HCT116 (cell line): Measurements from ENCODE around the gene GCLC. TPM values are rescaled to one million over a fixed set of nuclear protein-coding genes. Genes with fewer than 3 reads are reported as not detected.

Source experiments
- ATAC-seq: fragments of 200-7000 bp; cut with Tn5 transposase; 2 replicates; pipeline ENCODE4 v1.9.1; 2020; ENCODE audit warnings: mild to moderate bottlenecking, moderate library complexity
- BruUV-seq: library from RNA; stranded (reverse); fragments of 400-500 nt; replicated peaks from 2 replicates; lab custom pipeline; 2021; lab: Mats Ljungman, UMichigan
- CTCF ChIA-PET: fragments of 300-600 bp; sonication (Branson Sonifier 250); formaldehyde crosslinking; loops from one replicate; lab custom pipeline; 2021; ENCODE audit warnings: antibody characterized with exemption; lab: Charles Lee
- POLR2A ChIA-PET: fragments of 300-600, 350-600 bp; sonication (Branson Sonifier 250); formaldehyde crosslinking; loops from one replicate; lab custom pipeline; 2021; ENCODE audit warnings: antibody characterized with exemption; lab: Charles Lee
- RAD21 ChIA-PET, 2 experiments: fragments of 300-600 bp; sonication (Branson Sonifier 250); formaldehyde crosslinking; loops; one replicate each; lab custom pipeline; 2023; ENCODE audit warnings: low total read pairs in 2 of 2; ENCODE audit not compliant: uncharacterized antibody in 2 of 2, unreplicated experiment in 2 of 2, low non-redundant PET in 1 of 2; lab: Charles Lee
- DNase-seq: peaks from one replicate; pipeline ENCODE4 v3.0.0-alpha.2; 2010; ENCODE audit warnings: low read depth, low spot score
- H2AFZ ChIP-seq: fragments of 200-600 bp; shearing (Covaris generic), sonication (generic); 2 replicates; pipeline ENCODE4 v1.6.1; 2017; ENCODE audit warnings: low read depth, mixed run types, mixed read lengths, antibody characterized with exemption, low read length; ENCODE audit not compliant: poor library complexity, severe bottlenecking
- H3K27ac ChIP-seq: 2 replicates; pipeline ENCODE4 v1.5.1; 2012; ENCODE audit warnings: low read depth, low read length
- H3K27me3 ChIP-seq: fragments of 200-600 bp; sonication (generic); 2 replicates; pipeline ENCODE4 v1.6.1; 2016; ENCODE audit warnings: mixed run types, low read length, mixed read lengths; ENCODE audit not compliant: insufficient read depth
- H3K36me3 ChIP-seq, 2 experiments: fragments of 200-500 bp in 1 of 2; fragments of 200-600 bp in 1 of 2; sonication (Bioruptor generic) in 1 of 2; sonication (generic) in 1 of 2; 2 replicates each; pipeline versions ENCODE4 v1.5.1 to v1.6.1; 2014 to 2016; ENCODE audit warnings: low read length in 2 of 2, inconsistent platforms in 1 of 2, mixed read lengths in 1 of 2, mixed run types in 1 of 2; ENCODE audit not compliant: insufficient read depth in 2 of 2, control insufficient read depth in 1 of 2
- H3K4me1 ChIP-seq, 2 experiments: fragments of 200-600 bp in 1 of 2; sonication (generic) in 1 of 2; 2 replicates each; pipeline versions ENCODE4 v1.5.1 to v1.6.1; 2012 to 2017; ENCODE audit warnings: low read length in 2 of 2, inconsistent platforms in 1 of 2, mild to moderate bottlenecking in 1 of 2, mixed read lengths in 1 of 2, mixed run types in 1 of 2, moderate library complexity in 1 of 2; ENCODE audit not compliant: insufficient read depth in 2 of 2, control insufficient read depth in 1 of 2
- H3K4me2 ChIP-seq: fragments of 200-600 bp; sonication (generic); 2 replicates; pipeline ENCODE4 v1.6.1; 2017; ENCODE audit warnings: mixed run types, low read length, mixed read lengths
- H3K4me3 ChIP-seq, 2 experiments: fragments of 200-600 bp in 1 of 2; sonication (generic) in 1 of 2; replicated peaks in 1 of 2; 2 replicates each; pipeline ENCODE4 v1.5.1; 2011 to 2016; ENCODE audit warnings: low read length in 2 of 2, control low read depth in 1 of 2, low read depth in 1 of 2, mild to moderate bottlenecking in 1 of 2, mixed read lengths in 1 of 2, mixed run types in 1 of 2
- H3K79me2 ChIP-seq: fragments of 200-600 bp; sonication (generic); 2 replicates; pipeline ENCODE4 v1.6.1; 2017; ENCODE audit warnings: mild to moderate bottlenecking, mixed run types, low read length, moderate library complexity, mixed read lengths; ENCODE audit not compliant: insufficient read depth
- H3K9ac ChIP-seq: fragments of 200-600 bp; sonication (generic); 2 replicates; pipeline ENCODE4 v1.6.1; 2016; ENCODE audit warnings: low read length, mixed read lengths
- H3K9me2 ChIP-seq: fragments of 200-600 bp; sonication (generic), shearing (Covaris generic); 2 replicates; pipeline ENCODE4 v1.6.1; 2017; ENCODE audit warnings: mixed run types, mild to moderate bottlenecking, moderate library complexity; ENCODE audit not compliant: insufficient read depth
- H3K9me3 ChIP-seq, 2 experiments: fragments of 200-500 bp in 1 of 2; fragments of 200-600 bp in 1 of 2; sonication (Bioruptor generic) in 1 of 2; sonication (generic) in 1 of 2; 2 replicates each; pipeline ENCODE4 v1.6.1; 2014 to 2017; ENCODE audit warnings: low read length in 2 of 2, mixed read lengths in 2 of 2, inconsistent platforms in 1 of 2, low read depth in 1 of 2, mild to moderate bottlenecking in 1 of 2, mixed run types in 1 of 2, moderate library complexity in 1 of 2; ENCODE audit not compliant: control insufficient read depth in 1 of 2, insufficient read depth in 1 of 2
- H4K20me1 ChIP-seq: fragments of 200-600 bp; sonication (generic), shearing (Covaris generic); 2 replicates; pipeline ENCODE4 v1.6.1; 2017; ENCODE audit warnings: mixed run types, mild to moderate bottlenecking, moderate library complexity; ENCODE audit not compliant: insufficient read depth
- ATF3 ChIP-seq: IDR thresholded peaks from 2 replicates; pipeline ENCODE4 v1.6.1; 2012
- EGR1 ChIP-seq: IDR thresholded peaks from 2 replicates; pipeline ENCODE4 v1.6.1; 2012; ENCODE audit warnings: low read depth
- ELF1 ChIP-seq: IDR thresholded peaks from 2 replicates; pipeline ENCODE4 v1.6.1; 2012; ENCODE audit warnings: low read depth, borderline replicate concordance
- FOSL1 ChIP-seq: IDR thresholded peaks from 2 replicates; pipeline ENCODE4 v1.6.1; 2012; ENCODE audit warnings: low read depth
- JUND ChIP-seq: IDR thresholded peaks from 2 replicates; pipeline ENCODE4 v1.6.1; 2012
- MAX ChIP-seq: IDR thresholded peaks from 2 replicates; pipeline ENCODE4 v1.6.1; 2012
- SP1 ChIP-seq: IDR thresholded peaks from 2 replicates; pipeline ENCODE4 v1.6.1; 2012; ENCODE audit warnings: low read depth
- ZNF274 ChIP-seq: fragments of 200-500 bp; sonication (Bioruptor generic); IDR thresholded peaks from 2 replicates; pipeline ENCODE4 v1.6.1; 2014; ENCODE audit warnings: mild to moderate bottlenecking, low read depth, low read length, inconsistent platforms
- intact Hi-C: fragments of 100-400 bp; cut with micrococcal nuclease; formaldehyde crosslinking; loops from 2 replicates; pipeline ENCODE4 v1.10.0; 2022
- total RNA-seq: library from RNA; stranded (reverse); gene quantifications from one replicate; pipeline ENCODE4 v1.2.1, GENCODE V29; 2021; ENCODE audit not compliant: unreplicated experiment

GCLC gene
- total RNA-seq, 1 experiment from 2014 or later: 72.0 TPM

- no peaks in the 10 kb centered on the region for H3K27me3 ChIP-seq
- H3K4me2 ChIP-seq: no peak overlapping the region
- H3K9ac ChIP-seq: no peak overlapping the region
- H2AFZ ChIP-seq: no peak overlapping the region
- H3K9me3 ChIP-seq: no peaks in the 10 kb centered on the region
- peaks cover 3 to 13% of the 10 kb centered on the region in 2 experiments; a peak in 2 of 4 replicates for H3K4me1 ChIP-seq
- ChIA-PET RAD21 (no interaction called here), CTCF (no interaction called here), POLR2A (no interaction called here)
- BruUV-seq: no TSS peak
- TF ChIP-seq FOSL1 (no peak), ZNF274 (no peak), JUND (no peak), EGR1 (no peak), MAX (no peak), SP1 (no peak), ELF1 (no peak)
- no peaks in the 10 kb centered on the region for H3K9me2 ChIP-seq
- intact Hi-C loops: no loop called here
- ATAC-seq (no peak), DNase-seq (no peak)
- peaks cover 99% of the 10 kb centered on the region for H3K79me2 ChIP-seq
- no peak overlapping the region for H3K4me3 ChIP-seq
- H4K20me1 ChIP-seq: peaks cover 10% of the 10 kb centered on the region; the same call in 1 of the 2 replicates
- no peaks in the 10 kb centered on the region for H3K36me3 ChIP-seq
- H3K27ac ChIP-seq: no peak overlapping the region
Observed at GRCh38 chr6:53539561-53539960, 5.3 kb downstream of the GCLC start.

GRCh38 chr6:53536561-53536960 lies 8.3 kb downstream of the GCLC start:
- H3K9ac ChIP-seq: no peak overlapping the region
- TF ChIP-seq ATF3: no peak
- TF ChIP-seq, all 23 proteins: peak for 0
- CTCF ChIA-PET: no interaction called here
- Histone ChIP-seq H3K27ac (no peak overlapping the region), H3K4me3 (no peak overlapping the region), H3K9me3 (no peaks in the 10 kb centered on the region), H3K4me2 (no peak overlapping the region), H3K79me2 (peaks cover 100% of the 10 kb centered on the region), H4K20me1 (peaks cover 15% of the 10 kb centered on the region; the same call in 1 of the 2 replicates), H2AFZ (no peak overlapping the region), H3K36me3 (no peaks in the 10 kb centered on the region), H3K27me3 (no peaks in the 10 kb centered on the region), H3K9me2 (no peaks in the 10 kb centered on the region), H3K4me1 (no peaks in the 10 kb centered on the region)
- intact Hi-C loops: no loop called here
- BruUV-seq: no TSS peak
- RAD21 ChIA-PET: no interaction called here
- ATAC-seq: no peak
- POLR2A ChIA-PET: interaction anchor here (0.6 kb wide), 1 partner anchor 8 kb away, joined by 3 read pairs; the partner anchor contains the start of gene GCLC
- DNase-seq: no peak
